Nephron progenitor cell (in vitro differentiated cells): Measurements from ENCODE around the gene MXI1.

Source experiments
- DNase-seq: peaks from one replicate; pipeline ENCODE4 v3.0.0; 2021
- H3K27ac Mint-ChIP-seq: 2 replicates; pipeline ENCODE4 v1.8.0; 2021; ENCODE audit warnings: mild to moderate bottlenecking, moderate library complexity, mixed read lengths
- H3K27me3 Mint-ChIP-seq: 2 replicates; pipeline ENCODE4 v1.8.0; 2021; ENCODE audit warnings: mild to moderate bottlenecking, low read depth, mixed read lengths; ENCODE audit not compliant: poor library complexity
- H3K36me3 Mint-ChIP-seq: 2 replicates; pipeline ENCODE4 v1.8.0; 2021; ENCODE audit warnings: low read depth, mixed read lengths
- H3K4me1 Mint-ChIP-seq: 2 replicates; pipeline ENCODE4 v1.8.0; 2021; ENCODE audit warnings: mixed read lengths
- H3K4me3 Mint-ChIP-seq: 2 replicates; pipeline ENCODE4 v1.8.0; 2021; ENCODE audit warnings: mild to moderate bottlenecking, moderate library complexity, mixed read lengths
- H3K9me3 Mint-ChIP-seq: 2 replicates; pipeline ENCODE4 v1.8.0; 2021; ENCODE audit warnings: mild to moderate bottlenecking, moderate library complexity, mixed read lengths
- CTCF ChIP-seq: fragments of 200-600 bp; sonication (generic); IDR thresholded peaks from 2 replicates; pipeline ENCODE4 v1.5.0; 2021; ENCODE audit warnings: antibody characterized with exemption

Gene MXI1

DNA sequence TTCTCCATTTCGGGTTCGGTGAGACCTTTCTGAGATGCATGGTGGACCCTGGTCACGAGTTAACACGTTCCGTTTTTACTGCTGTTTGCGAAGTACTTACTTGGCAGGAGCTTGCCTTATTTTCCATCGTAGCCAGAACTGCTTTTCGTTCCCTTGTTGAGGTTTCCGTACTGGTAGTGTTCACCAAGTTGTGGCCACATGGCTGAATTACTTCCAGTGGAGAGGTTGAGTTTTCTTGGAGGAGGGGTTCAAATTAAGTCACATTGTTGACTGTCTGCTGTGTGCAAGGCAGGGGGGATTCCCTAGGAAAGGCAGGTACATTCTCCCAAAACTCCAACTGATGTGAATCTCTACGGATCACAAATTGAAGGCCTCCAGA lies 4.0 kb downstream of the MXI1 start:
- no peak for TF ChIP-seq CTCF
- Mint-ChIP-seq H3K27ac (no peak overlapping the region), H3K4me1 (peaks cover 58% of the 10 kb centered on the region), H3K9me3 (no peaks in the 10 kb centered on the region), H3K27me3 (peaks cover 24% of the 10 kb centered on the region), H3K36me3 (peaks cover 20% of the 10 kb centered on the region), H3K4me3 (peak overlapping the region; percentile 92)
- DNase-seq: no peak

GRCh38 chr10:110212119-110213006 lies 5.0 kb downstream of the MXI1 start:
- H3K9me3 Mint-ChIP-seq: no peaks in the 10 kb centered on the region
- no peak for DNase-seq
- peaks cover 26% of the 10 kb centered on the region for H3K36me3 Mint-ChIP-seq
- TF ChIP-seq CTCF: no peak
- H3K4me1 Mint-ChIP-seq: peaks cover 55% of the 10 kb centered on the region
- H3K27ac Mint-ChIP-seq: no peak overlapping the region
- H3K27me3 Mint-ChIP-seq: peaks cover 23% of the 10 kb centered on the region
- H3K4me3 Mint-ChIP-seq: peak overlapping the region; percentile 48

- DNase-seq: no peak
- peaks cover 34% of the 10 kb centered on the region for H3K36me3 Mint-ChIP-seq
- peaks cover 54% of the 10 kb centered on the region for H3K4me1 Mint-ChIP-seq
- H3K27me3 Mint-ChIP-seq: peaks cover 23% of the 10 kb centered on the region
- TF ChIP-seq CTCF: no peak
- H3K9me3 Mint-ChIP-seq: no peaks in the 10 kb centered on the region
- no peak overlapping the region for H3K27ac Mint-ChIP-seq
- H3K4me3 Mint-ChIP-seq: no peak overlapping the region
Measured at GRCh38 chr10:110214371-110214826, 7.0 kb downstream of the MXI1 start.

DNA sequence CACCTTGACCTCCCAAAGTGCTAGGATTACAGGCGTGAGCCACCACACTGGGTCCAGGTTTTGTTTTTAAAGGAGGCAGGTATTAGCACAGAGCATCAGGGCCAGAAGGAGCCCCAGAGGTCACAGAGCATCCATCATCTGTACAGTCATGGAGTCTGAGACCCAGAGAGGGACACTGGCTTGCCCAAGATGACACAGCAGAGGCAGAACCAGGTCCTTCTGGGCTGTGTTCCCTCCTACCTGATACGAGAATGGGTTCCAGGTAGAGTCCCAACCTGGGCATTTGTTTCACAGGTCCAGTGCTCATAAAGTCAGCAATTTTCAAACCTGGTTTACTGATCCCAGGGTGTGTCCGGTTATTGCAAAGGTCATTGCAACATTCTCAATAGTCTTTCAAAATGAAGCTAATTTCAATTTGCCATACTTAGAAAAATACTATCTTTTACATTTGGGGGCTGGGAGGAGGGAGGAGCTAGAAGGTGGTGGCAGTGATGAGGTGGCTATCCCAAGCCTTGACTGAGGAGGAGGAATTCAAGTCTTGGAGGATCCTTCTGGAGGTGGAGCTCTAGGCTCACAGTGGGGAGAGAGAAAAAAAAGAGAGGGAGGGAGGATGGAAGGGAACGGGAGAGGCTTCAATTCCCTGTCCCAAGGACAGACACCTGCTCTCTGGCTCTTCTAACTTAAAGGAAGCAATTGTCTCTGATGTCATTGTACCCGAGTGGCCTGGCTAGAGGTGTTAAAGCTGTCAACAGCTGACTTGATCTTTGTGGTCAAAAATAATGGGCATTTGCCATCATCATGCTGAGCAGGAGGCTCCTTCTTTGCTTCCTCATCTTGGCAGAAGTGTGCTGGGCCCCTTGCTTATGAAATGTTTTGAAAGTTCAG lies 8.1 kb downstream of the MXI1 start:
- H3K36me3 Mint-ChIP-seq: peaks cover 37% of the 10 kb centered on the region
- no peak for TF ChIP-seq CTCF
- no peak overlapping the region for H3K4me3 Mint-ChIP-seq
- peaks cover 64% of the 10 kb centered on the region for H3K4me1 Mint-ChIP-seq
- no peak for DNase-seq
- peak overlapping the region; percentile 44 for H3K27ac Mint-ChIP-seq
- peaks cover 30% of the 10 kb centered on the region for H3K27me3 Mint-ChIP-seq
- no peaks in the 10 kb centered on the region for H3K9me3 Mint-ChIP-seq

DNA sequence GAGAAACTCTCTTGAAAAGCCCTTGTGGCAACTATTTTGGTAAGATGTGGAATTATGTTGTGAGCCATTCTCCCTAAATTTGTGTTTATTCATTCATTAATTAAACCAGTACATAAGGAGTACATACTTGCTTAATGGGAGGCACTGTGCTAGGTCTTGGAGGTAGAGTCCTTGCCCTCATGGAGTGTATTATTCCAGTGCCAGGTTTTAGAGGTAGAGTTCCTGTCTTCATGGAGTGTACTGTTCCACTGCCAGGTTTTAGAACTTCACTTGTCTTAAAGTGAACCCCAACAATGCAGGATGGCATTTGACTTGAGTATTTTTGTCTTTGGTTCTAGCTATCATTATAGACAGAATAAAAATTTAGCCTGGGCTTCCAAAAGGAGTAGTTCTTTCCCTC lies 8.8 kb downstream of the MXI1 start:
- TF ChIP-seq CTCF: no peak
- Mint-ChIP-seq H3K4me1 (peaks cover 67% of the 10 kb centered on the region), H3K9me3 (no peaks in the 10 kb centered on the region), H3K36me3 (peaks cover 37% of the 10 kb centered on the region), H3K27ac (no peak overlapping the region), H3K27me3 (peaks cover 35% of the 10 kb centered on the region), H3K4me3 (no peak overlapping the region)
- DNase-seq: no peak
